Left lobe of liver (tissue), 2 donors: Measurements from ENCODE around the gene P2RY11. TPM values are rescaled to one million over a fixed set of nuclear protein-coding genes. Genes with fewer than 3 reads are reported as not detected.

Source experiments
- ATAC-seq: fragments of 200-7000 bp; cut with Tn5 transposase; one replicate; pipeline ENCODE4 v1.9.1; 2020; ENCODE audit warnings: mild to moderate bottlenecking, moderate library complexity
- DNase-seq: peaks from one replicate; pipeline ENCODE4 v3.0.0-alpha.2; 2020; ENCODE audit warnings: low spot score
- total RNA-seq: library from RNA; stranded (reverse); gene quantifications from one replicate; pipeline ENCODE4 v1.2.1, GENCODE V29; 2021
- donor health status: DM: no; HTN: no; CAD: no; lungs with moderate emphysema.
- donor health status: DM: no; HTN: yes; CAD: no.

P2RY11 gene
- total RNA-seq, 1 donor from 2014 or later = 6.6 TPM

- DNase-seq = no peak
- ATAC-seq = no peak
Observed at GRCh38 chr19:10092648-10093294, 18.7 kb upstream of the P2RY11 start.

- DNase-seq (peak; percentile 59), ATAC-seq (no peak)
Observed at GRCh38 chr19:10093295-10094186, 18.0 kb upstream of the P2RY11 start.

GRCh38 chr19:10095622-10095947 is 15.9 kb upstream of the P2RY11 start:
- DNase-seq = no peak
- no peak for ATAC-seq

- DNase-seq (peak; percentile 94), ATAC-seq (peak; percentile 82)
Observed at GRCh38 chr19:10095948-10096614, 15.4 kb upstream of the P2RY11 start.

- peak; percentile 63 for DNase-seq
- no peak for ATAC-seq
Observed at GRCh38 chr19:10096615-10096963, 14.9 kb upstream of the P2RY11 start.

GRCh38 chr19:10100163-10100785 is 11.2 kb upstream of the P2RY11 start:
- DNase-seq (no peak), ATAC-seq (no peak)

GRCh38 chr19:10102787-10103236 is 8.7 kb upstream of the P2RY11 start:
- ATAC-seq = no peak
- peak; percentile 45 for DNase-seq

GRCh38 chr19:10104130-10104513 is 7.4 kb upstream of the P2RY11 start:
- no peak for DNase-seq
- no peak for ATAC-seq

GRCh38 chr19:10104665-10105508 is 6.6 kb upstream of the P2RY11 start:
- ATAC-seq (no peak), DNase-seq (peak; percentile 42)

GRCh38 chr19:10105509-10106099 is 5.9 kb upstream of the P2RY11 start:
- ATAC-seq = no peak

GRCh38 chr19:10106100-10106936 is 5.2 kb upstream of the P2RY11 start, which contains the start of gene PPAN:
PPAN (plus strand) TSS chr19:10106362; CDS start chr19:10106395, 33 bp downstream.
- DNase-seq (peak; percentile 98), ATAC-seq (peak; percentile 96)

More at GRCh38 chr19:10105509-10106099, 5.9 kb upstream of the P2RY11 start:
- no peak for DNase-seq

GRCh38 chr19:10107254-10107653 is 4.2 kb upstream of the P2RY11 start:
- ATAC-seq = no peak
- no peak for DNase-seq

GRCh38 chr19:10107817-10108367 is 3.6 kb upstream of the P2RY11 start:
- DNase-seq = no peak

GRCh38 chr19:10109528-10109927 is 2.0 kb upstream of the P2RY11 start:
- no peak for ATAC-seq
- DNase-seq = no peak

More at GRCh38 chr19:10107817-10108367, 3.6 kb upstream of the P2RY11 start:
- ATAC-seq = no peak

- DNase-seq = no peak
- no peak for ATAC-seq
Observed at GRCh38 chr19:10110076-10110971, 1.2 kb upstream of the P2RY11 start.

GRCh38 chr19:10110972-10111317 is 548 bp upstream of the P2RY11 start:
- no peak for ATAC-seq
- no peak for DNase-seq

- DNase-seq = no peak
- no peak for ATAC-seq
Observed at GRCh38 chr19:10112037-10112761, 706 bp downstream of the P2RY11 start.
